Activated T-cell treated with anti-CD3 and anti-CD28 coated beads, Interleukin-2, amount 50 U/mL, for 4 hours (primary cell): ENCODE data around the gene KRT82. TPM values are rescaled to one million over a fixed set of nuclear protein-coding genes. Genes with fewer than 3 reads are reported as not detected.

Source experiments
- ATAC-seq, 2 donors: fragments of 200-7000 bp; cut with Tn5 transposase; one replicate each; pipeline ENCODE4 v1.10.0; 2021
- DNase-seq: peaks from one replicate; pipeline ENCODE4 v3.0.0-alpha.2; 2020
- H3K27me3 Mint-ChIP-seq: one replicate; pipeline ENCODE4 v1.8.0; 2021; ENCODE audit warnings: low read depth, mixed read lengths
- H3K36me3 Mint-ChIP-seq: one replicate; pipeline ENCODE4 v1.8.0; 2022; ENCODE audit warnings: mixed read lengths; ENCODE audit not compliant: insufficient read depth
- H3K4me1 Mint-ChIP-seq: one replicate; pipeline ENCODE4 v1.8.0; 2021; ENCODE audit warnings: low read depth, mixed read lengths
- H3K4me3 Mint-ChIP-seq: one replicate; pipeline ENCODE4 v1.8.0; 2021; ENCODE audit warnings: mild to moderate bottlenecking, moderate library complexity, mixed read lengths
- H3K9me3 Mint-ChIP-seq: one replicate; pipeline ENCODE4 v1.8.0; 2021; ENCODE audit warnings: mixed read lengths
- total RNA-seq, 3 donors: library from RNA; stranded (reverse); gene quantifications; one replicate each; pipeline ENCODE4 v1.2.1, GENCODE V29; 2021

KRT82 gene
- total RNA-seq, 3 donors from 2014 or later, result not detected

GRCh38 chr12:52358575-52359350 is 47.4 kb downstream of the KRT82 start:
- Mint-ChIP-seq H3K27me3 (peaks cover 8% of the 10 kb centered on the region), H3K4me1 (peaks cover 23% of the 10 kb centered on the region), H3K36me3 (no peaks in the 10 kb centered on the region), H3K9me3 (no peaks in the 10 kb centered on the region), H3K4me3 (no peak overlapping the region)
- ATAC-seq (peak; percentile 81 to 86), DNase-seq (no peak)

- H3K4me1 Mint-ChIP-seq, result peaks cover 33% of the 10 kb centered on the region
- H3K36me3 Mint-ChIP-seq, result no peaks in the 10 kb centered on the region
- peaks cover 8% of the 10 kb centered on the region for H3K27me3 Mint-ChIP-seq
- no peak overlapping the region for H3K4me3 Mint-ChIP-seq
- DNase-seq, result no peak
- H3K9me3 Mint-ChIP-seq, result no peaks in the 10 kb centered on the region
- ATAC-seq, result no peak
Observed at GRCh38 chr12:52356762-52357580, 49.2 kb downstream of the KRT82 start.

GRCh38 chr12:52356031-52356761 is 49.9 kb downstream of the KRT82 start:
- ATAC-seq, result no peak
- Mint-ChIP-seq H3K4me3 (no peak overlapping the region), H3K27me3 (peaks cover 8% of the 10 kb centered on the region), H3K4me1 (peaks cover 38% of the 10 kb centered on the region), H3K36me3 (no peaks in the 10 kb centered on the region), H3K9me3 (no peaks in the 10 kb centered on the region)
- no peak for DNase-seq

GRCh38 chr12:52355176-52355575 is 51.0 kb downstream of the KRT82 start:
- Mint-ChIP-seq H3K9me3 (no peaks in the 10 kb centered on the region), H3K36me3 (no peaks in the 10 kb centered on the region), H3K27me3 (peaks cover 8% of the 10 kb centered on the region), H3K4me3 (no peak overlapping the region), H3K4me1 (peaks cover 42% of the 10 kb centered on the region)
- DNase-seq (no peak), ATAC-seq (no peak)

GRCh38 chr12:52354200-52354599 is 51.9 kb downstream of the KRT82 start:
- no peaks in the 10 kb centered on the region for H3K36me3 Mint-ChIP-seq
- no peak overlapping the region for H3K4me3 Mint-ChIP-seq
- DNase-seq (no peak), ATAC-seq (no peak)
- no peaks in the 10 kb centered on the region for H3K9me3 Mint-ChIP-seq
- H3K27me3 Mint-ChIP-seq, result peaks cover 5% of the 10 kb centered on the region
- peaks cover 34% of the 10 kb centered on the region for H3K4me1 Mint-ChIP-seq

- no peak overlapping the region for H3K4me3 Mint-ChIP-seq
- H3K4me1 Mint-ChIP-seq, result peaks cover 32% of the 10 kb centered on the region
- H3K27me3 Mint-ChIP-seq, result peaks cover 6% of the 10 kb centered on the region
- H3K36me3 Mint-ChIP-seq, result no peaks in the 10 kb centered on the region
- DNase-seq (no peak), ATAC-seq (no peak)
- no peaks in the 10 kb centered on the region for H3K9me3 Mint-ChIP-seq
Observed at GRCh38 chr12:52353766-52354165, 52.4 kb downstream of the KRT82 start.

- peaks cover 24% of the 10 kb centered on the region for H3K4me1 Mint-ChIP-seq
- H3K36me3 Mint-ChIP-seq, result no peaks in the 10 kb centered on the region
- H3K9me3 Mint-ChIP-seq, result no peaks in the 10 kb centered on the region
- no peak for DNase-seq
- H3K27me3 Mint-ChIP-seq, result peaks cover 6% of the 10 kb centered on the region
- H3K4me3 Mint-ChIP-seq, result no peak overlapping the region
- ATAC-seq, result no peak
Observed at GRCh38 chr12:52352951-52353350, 53.2 kb downstream of the KRT82 start.

GRCh38 chr12:52351196-52352059 is 54.7 kb downstream of the KRT82 start:
- Mint-ChIP-seq H3K4me3 (peak overlapping the region; percentile 65), H3K4me1 (peaks cover 22% of the 10 kb centered on the region), H3K36me3 (no peaks in the 10 kb centered on the region), H3K9me3 (no peaks in the 10 kb centered on the region), H3K27me3 (peaks cover 4% of the 10 kb centered on the region)
- peak; percentile 38 for DNase-seq
- ATAC-seq, result peak; percentile 82 to 86

- no peak for ATAC-seq
- Mint-ChIP-seq H3K4me1 (peaks cover 22% of the 10 kb centered on the region), H3K36me3 (no peaks in the 10 kb centered on the region), H3K4me3 (no peak overlapping the region), H3K27me3 (peaks cover 4% of the 10 kb centered on the region), H3K9me3 (no peaks in the 10 kb centered on the region)
- no peak for DNase-seq
Observed at GRCh38 chr12:52350786-52351185, 55.3 kb downstream of the KRT82 start.

GRCh38 chr12:52350021-52350620 is 56.0 kb downstream of the KRT82 start:
- ATAC-seq (no peak), DNase-seq (no peak)
- Mint-ChIP-seq H3K9me3 (no peaks in the 10 kb centered on the region), H3K36me3 (no peaks in the 10 kb centered on the region), H3K4me3 (no peak overlapping the region), H3K27me3 (peaks cover 4% of the 10 kb centered on the region), H3K4me1 (peaks cover 22% of the 10 kb centered on the region)

- peaks cover 22% of the 10 kb centered on the region for H3K4me1 Mint-ChIP-seq
- DNase-seq (no peak), ATAC-seq (no peak)
- no peaks in the 10 kb centered on the region for H3K9me3 Mint-ChIP-seq
- H3K27me3 Mint-ChIP-seq, result peaks cover 4% of the 10 kb centered on the region
- no peak overlapping the region for H3K4me3 Mint-ChIP-seq
- H3K36me3 Mint-ChIP-seq, result no peaks in the 10 kb centered on the region
Observed at GRCh38 chr12:52349196-52349595, 56.9 kb downstream of the KRT82 start.

- Mint-ChIP-seq H3K4me3 (no peak overlapping the region), H3K36me3 (no peaks in the 10 kb centered on the region), H3K27me3 (peaks cover 4% of the 10 kb centered on the region), H3K4me1 (peaks cover 20% of the 10 kb centered on the region), H3K9me3 (no peaks in the 10 kb centered on the region)
- DNase-seq (no peak), ATAC-seq (no peak)
Observed at GRCh38 chr12:52347551-52348510, 58.3 kb downstream of the KRT82 start.
